Neural crest cell (in vitro differentiated cells): Measurements from ENCODE around the gene MAP2K1. TPM values are rescaled to one million over a fixed set of nuclear protein-coding genes. Genes with fewer than 3 reads are reported as not detected.
"Not testable (repeated sequence)": the region's sequence is repeated elsewhere in the genome, so short reads cannot be mapped to it uniquely, and the experiment has no call there.

Experiments used
- DNase-seq: peaks from one replicate; pipeline ENCODE4 v3.0.0; 2021; ENCODE audit warnings: low read depth, mixed read lengths, low spot score
- H3K27ac Mint-ChIP-seq: one replicate; pipeline ENCODE4 v1.8.0; 2021; ENCODE audit warnings: mild to moderate bottlenecking, mixed read lengths; ENCODE audit not compliant: unreplicated experiment
- H3K27me3 Mint-ChIP-seq: 2 replicates; pipeline ENCODE4 v1.8.0; 2021; ENCODE audit warnings: low read depth, mild to moderate bottlenecking, mixed read lengths
- H3K36me3 Mint-ChIP-seq: 2 replicates; pipeline ENCODE4 v1.8.0; 2021; ENCODE audit warnings: low read depth, mild to moderate bottlenecking, mixed read lengths
- H3K4me1 Mint-ChIP-seq: 2 replicates; pipeline ENCODE4 v1.8.0; 2021; ENCODE audit warnings: mixed read lengths
- H3K4me3 Mint-ChIP-seq: one replicate; pipeline ENCODE4 v1.8.0; 2021; ENCODE audit warnings: mild to moderate bottlenecking, mixed read lengths
- H3K9me3 Mint-ChIP-seq: 2 replicates; pipeline ENCODE4 v1.8.0; 2021; ENCODE audit warnings: mixed read lengths
- CTCF ChIP-seq: fragments of 200-600 bp; sonication (generic); conservative IDR thresholded peaks from 2 replicates; pipeline ENCODE4 v1.5.0; 2021; ENCODE audit warnings: antibody characterized with exemption, mild to moderate bottlenecking
- total RNA-seq: library from RNA; stranded (reverse); gene quantifications from 2 replicates; pipeline ENCODE4 v1.2.1, GENCODE V29; 2021

MAP2K1 gene
- total RNA-seq, 1 donor from 2014 or later: 43.3 TPM

GRCh38 chr15:66462627-66463026, 75.9 kb downstream of the MAP2K1 start:
- no peak overlapping the region for H3K27ac Mint-ChIP-seq
- H3K27me3 Mint-ChIP-seq: no peaks in the 10 kb centered on the region
- peaks cover 4% of the 10 kb centered on the region for H3K9me3 Mint-ChIP-seq
- peaks cover 22% of the 10 kb centered on the region for H3K36me3 Mint-ChIP-seq
- peaks cover 5% of the 10 kb centered on the region for H3K4me1 Mint-ChIP-seq
- no peak overlapping the region for H3K4me3 Mint-ChIP-seq
- no peak for TF ChIP-seq CTCF
- DNase-seq: no peak

GRCh38 chr15:66465294-66465693, 78.6 kb downstream of the MAP2K1 start:
- not testable (repeated sequence) for H3K4me3 Mint-ChIP-seq, DNase-seq, H3K9me3 Mint-ChIP-seq, H3K27me3 Mint-ChIP-seq, H3K27ac Mint-ChIP-seq, H3K4me1 Mint-ChIP-seq
- H3K36me3 Mint-ChIP-seq: peaks cover 25% of the 10 kb centered on the region

GRCh38 chr15:66467162-66468040, 80.7 kb downstream of the MAP2K1 start:
- not testable (repeated sequence) for DNase-seq, H3K27ac Mint-ChIP-seq, H3K4me1 Mint-ChIP-seq, H3K9me3 Mint-ChIP-seq, H3K27me3 Mint-ChIP-seq, H3K4me3 Mint-ChIP-seq
- H3K36me3 Mint-ChIP-seq: peaks cover 25% of the 10 kb centered on the region

GRCh38 chr15:66470825-66471224, 84.1 kb downstream of the MAP2K1 start:
- H3K4me1 Mint-ChIP-seq: peaks cover 18% of the 10 kb centered on the region
- H3K27ac Mint-ChIP-seq, DNase-seq, H3K9me3 Mint-ChIP-seq, H3K4me3 Mint-ChIP-seq, H3K27me3 Mint-ChIP-seq: not testable (repeated sequence)
- peaks cover 12% of the 10 kb centered on the region for H3K36me3 Mint-ChIP-seq

- no peak for TF ChIP-seq CTCF
- Mint-ChIP-seq H3K4me1 (peaks cover 18% of the 10 kb centered on the region), H3K36me3 (peaks cover 2% of the 10 kb centered on the region), H3K27ac (peak overlapping the region; percentile 21), H3K9me3 (no peaks in the 10 kb centered on the region), H3K4me3 (no peak overlapping the region), H3K27me3 (no peaks in the 10 kb centered on the region)
- no peak for DNase-seq
Measured at GRCh38 chr15:66472176-66472999, 85.7 kb downstream of the MAP2K1 start.

- no peak for DNase-seq
- Mint-ChIP-seq H3K27ac (no peak overlapping the region), H3K4me1 (peaks cover 18% of the 10 kb centered on the region)
Measured at GRCh38 chr15:66474135-66474534, 87.4 kb downstream of the MAP2K1 start.

More at GRCh38 chr15:66474135-66474534, 87.4 kb downstream of the MAP2K1 start:
- H3K36me3 Mint-ChIP-seq: no peaks in the 10 kb centered on the region
- H3K4me3 Mint-ChIP-seq: no peak overlapping the region
- no peak for TF ChIP-seq CTCF
- H3K27me3 Mint-ChIP-seq: no peaks in the 10 kb centered on the region
- no peaks in the 10 kb centered on the region for H3K9me3 Mint-ChIP-seq
